ENCODE results near the gene MPLKIP.

GRCh38 chr7:40167291-40167690, 32.9 kb upstream of the MPLKIP start:
- TF ChIP-seq CTCF (conservative IDR thresholded peaks at IDR 0.05 in 1 of 2, IDR thresholded peaks at IDR 0.05 in 1 of 2; ENCODE audit: low read depth in 1 of 2, low read length in 2 of 2) (no peak), EZH2 (IDR thresholded peaks at IDR 0.05; ENCODE audit: low read length, missing control alignments) (no peak)

Measured in fibroblast of lung (primary cell).